Measurements from ENCODE around the gene PRR7.
A peak's percentile ranks its signal among the peaks of the same experiment; 100 is the strongest.

PRR7 gene

GRCh38 chr5:177456591-177456964, 10.0 kb downstream of the PRR7 start:
- Histone ChIP-seq H3K56ac (ENCODE audit: low read length) (no peak overlapping the region), H3K4me1 (ENCODE audit: control insufficient read depth, low read depth, low read length) (no peaks in the 10 kb centered on the region), H3K18ac (ENCODE audit: low read length) (no peak overlapping the region), H3K27ac (ENCODE audit: low read depth, low read length) (no peak overlapping the region), H4K8ac (ENCODE audit: low read depth, low read length) (no peak overlapping the region), H3K79me1 (ENCODE audit: low read length) (no peaks in the 10 kb centered on the region), H4K5ac (ENCODE audit: low read length) (no peak overlapping the region), H3K23ac (ENCODE audit: low read length) (no peak overlapping the region), H2AK5ac (ENCODE audit: low read length) (no peak overlapping the region), H3K36me3 (ENCODE audit: control insufficient read depth, insufficient read depth, low read length) (peaks cover 17% of the 10 kb centered on the region), H3K9ac (ENCODE audit: low read length) (no peak overlapping the region), H3K79me2 (ENCODE audit: control insufficient read depth, insufficient read depth, low read length) (no peaks in the 10 kb centered on the region), H3K4ac (ENCODE audit: low read depth, low read length) (no peak overlapping the region), H3K27me3 (ENCODE audit: insufficient read depth, low read length, poor library complexity) (no peaks in the 10 kb centered on the region), H2BK5ac (ENCODE audit: low read length) (no peak overlapping the region), H3K4me2 (ENCODE audit: low read length) (no peak overlapping the region), H2BK15ac (replicated peaks; ENCODE audit: low read depth) (no peak overlapping the region), H2BK120ac (ENCODE audit: low read depth, low read length) (no peak overlapping the region), H3K4me3 (ENCODE audit: low read length) (no peak overlapping the region)
- no peak for DNase-seq
- no CpG with 5 or more reads among the region's 12 CpGs for WGBS (ENCODE audit: extremely low coverage, insufficient coverage, low lambda C conversion rate)

GRCh38 chr5:177456976-177457851, 10.6 kb downstream of the PRR7 start:
- no peak overlapping the region for H4K5ac ChIP-seq (ENCODE audit: low read length)
- H4K8ac ChIP-seq (ENCODE audit: low read depth, low read length), result no peak overlapping the region
- no CpG with 5 or more reads among the region's 24 CpGs for WGBS (ENCODE audit: extremely low coverage, insufficient coverage, low lambda C conversion rate)
- no peak overlapping the region for H3K23ac ChIP-seq (ENCODE audit: low read length)
- no peak overlapping the region for H3K4ac ChIP-seq (ENCODE audit: low read depth, low read length)
- peak; percentile 100 for DNase-seq
- H3K27ac ChIP-seq (ENCODE audit: low read depth, low read length), result no peak overlapping the region
- H3K4me1 ChIP-seq (ENCODE audit: control insufficient read depth, low read depth, low read length), result no peaks in the 10 kb centered on the region
- H3K79me2 ChIP-seq (ENCODE audit: control insufficient read depth, insufficient read depth, low read length), result no peaks in the 10 kb centered on the region
- H3K79me1 ChIP-seq (ENCODE audit: low read length), result no peaks in the 10 kb centered on the region
- H2BK5ac ChIP-seq (ENCODE audit: low read length), result no peak overlapping the region
- H3K4me3 ChIP-seq (ENCODE audit: low read length), result no peak overlapping the region
- no peak overlapping the region for H3K56ac ChIP-seq (ENCODE audit: low read length)
- H3K27me3 ChIP-seq (ENCODE audit: insufficient read depth, low read length, poor library complexity), result no peaks in the 10 kb centered on the region
- H2AK5ac ChIP-seq (ENCODE audit: low read length), result no peak overlapping the region
- H3K9ac ChIP-seq (ENCODE audit: low read length), result no peak overlapping the region
- no peak overlapping the region for H2BK120ac ChIP-seq (ENCODE audit: low read depth, low read length)
- no peak overlapping the region for H2BK15ac ChIP-seq (replicated peaks; ENCODE audit: low read depth)
- H3K36me3 ChIP-seq (ENCODE audit: control insufficient read depth, insufficient read depth, low read length), result peaks cover 18% of the 10 kb centered on the region
- H3K4me2 ChIP-seq (ENCODE audit: low read length), result no peak overlapping the region
- H3K18ac ChIP-seq (ENCODE audit: low read length), result no peak overlapping the region

- Histone ChIP-seq H2BK5ac (ENCODE audit: low read length) (no peak overlapping the region), H3K23ac (ENCODE audit: low read length) (no peak overlapping the region), H3K4me3 (ENCODE audit: low read length) (no peak overlapping the region), H2BK120ac (ENCODE audit: low read depth, low read length) (no peak overlapping the region), H3K56ac (ENCODE audit: low read length) (no peak overlapping the region), H3K18ac (ENCODE audit: low read length) (no peak overlapping the region), H3K79me2 (ENCODE audit: control insufficient read depth, insufficient read depth, low read length) (no peaks in the 10 kb centered on the region), H4K5ac (ENCODE audit: low read length) (no peak overlapping the region), H3K79me1 (ENCODE audit: low read length) (no peaks in the 10 kb centered on the region), H3K9ac (ENCODE audit: low read length) (no peak overlapping the region), H3K36me3 (ENCODE audit: control insufficient read depth, insufficient read depth, low read length) (peaks cover 19% of the 10 kb centered on the region), H3K27me3 (ENCODE audit: insufficient read depth, low read length, poor library complexity) (no peaks in the 10 kb centered on the region), H4K8ac (ENCODE audit: low read depth, low read length) (no peak overlapping the region), H3K4me1 (ENCODE audit: control insufficient read depth, low read depth, low read length) (no peaks in the 10 kb centered on the region), H2AK5ac (ENCODE audit: low read length) (no peak overlapping the region), H3K27ac (ENCODE audit: low read depth, low read length) (no peak overlapping the region), H3K4ac (ENCODE audit: low read depth, low read length) (no peak overlapping the region), H3K4me2 (ENCODE audit: low read length) (no peak overlapping the region), H2BK15ac (replicated peaks; ENCODE audit: low read depth) (no peak overlapping the region)
- no CpG with 5 or more reads among the region's 20 CpGs for WGBS (ENCODE audit: extremely low coverage, insufficient coverage, low lambda C conversion rate)
- DNase-seq, result no peak
Observed at GRCh38 chr5:177457852-177458681, 11.5 kb downstream of the PRR7 start.

GRCh38 chr5:177458912-177459350, 12.3 kb downstream of the PRR7 start:
- Histone ChIP-seq H3K23ac (ENCODE audit: low read length) (no peak overlapping the region), H3K4me3 (ENCODE audit: low read length) (no peak overlapping the region), H4K5ac (ENCODE audit: low read length) (no peak overlapping the region), H4K8ac (ENCODE audit: low read depth, low read length) (no peak overlapping the region), H3K4me2 (ENCODE audit: low read length) (no peak overlapping the region), H2BK5ac (ENCODE audit: low read length) (no peak overlapping the region), H3K79me2 (ENCODE audit: control insufficient read depth, insufficient read depth, low read length) (no peaks in the 10 kb centered on the region), H3K27ac (ENCODE audit: low read depth, low read length) (no peak overlapping the region), H3K4me1 (ENCODE audit: control insufficient read depth, low read depth, low read length) (no peaks in the 10 kb centered on the region), H2AK5ac (ENCODE audit: low read length) (no peak overlapping the region), H3K18ac (ENCODE audit: low read length) (no peak overlapping the region), H3K9ac (ENCODE audit: low read length) (no peak overlapping the region), H3K36me3 (ENCODE audit: control insufficient read depth, insufficient read depth, low read length) (peaks cover 19% of the 10 kb centered on the region), H3K27me3 (ENCODE audit: insufficient read depth, low read length, poor library complexity) (no peaks in the 10 kb centered on the region), H3K56ac (ENCODE audit: low read length) (no peak overlapping the region), H3K79me1 (ENCODE audit: low read length) (peaks cover 2% of the 10 kb centered on the region), H2BK15ac (replicated peaks; ENCODE audit: low read depth) (no peak overlapping the region), H3K4ac (ENCODE audit: low read depth, low read length) (no peak overlapping the region), H2BK120ac (ENCODE audit: low read depth, low read length) (no peak overlapping the region)
- no CpG with 5 or more reads among the region's 14 CpGs for WGBS (ENCODE audit: extremely low coverage, insufficient coverage, low lambda C conversion rate)
- DNase-seq, result peak; percentile 77

GRCh38 chr5:177459357-177459756, 12.7 kb downstream of the PRR7 start:
- H2AK5ac ChIP-seq (ENCODE audit: low read length), result no peak overlapping the region
- no peak overlapping the region for H3K9ac ChIP-seq (ENCODE audit: low read length)
- H3K4me3 ChIP-seq (ENCODE audit: low read length), result no peak overlapping the region
- peaks cover 2% of the 10 kb centered on the region for H3K79me1 ChIP-seq (ENCODE audit: low read length)
- no peak overlapping the region for H4K8ac ChIP-seq (ENCODE audit: low read depth, low read length)
- no peak overlapping the region for H3K27ac ChIP-seq (ENCODE audit: low read depth, low read length)
- no peak overlapping the region for H3K23ac ChIP-seq (ENCODE audit: low read length)
- no peaks in the 10 kb centered on the region for H3K4me1 ChIP-seq (ENCODE audit: control insufficient read depth, low read depth, low read length)
- DNase-seq, result no peak
- peaks cover 19% of the 10 kb centered on the region for H3K36me3 ChIP-seq (ENCODE audit: control insufficient read depth, insufficient read depth, low read length)
- no peak overlapping the region for H3K4ac ChIP-seq (ENCODE audit: low read depth, low read length)
- no CpG with 5 or more reads among the region's 11 CpGs for WGBS (ENCODE audit: extremely low coverage, insufficient coverage, low lambda C conversion rate)
- no peaks in the 10 kb centered on the region for H3K27me3 ChIP-seq (ENCODE audit: insufficient read depth, low read length, poor library complexity)
- no peak overlapping the region for H2BK5ac ChIP-seq (ENCODE audit: low read length)
- no peak overlapping the region for H2BK15ac ChIP-seq (replicated peaks; ENCODE audit: low read depth)
- H3K56ac ChIP-seq (ENCODE audit: low read length), result no peak overlapping the region
- no peaks in the 10 kb centered on the region for H3K79me2 ChIP-seq (ENCODE audit: control insufficient read depth, insufficient read depth, low read length)
- no peak overlapping the region for H3K4me2 ChIP-seq (ENCODE audit: low read length)
- H3K18ac ChIP-seq (ENCODE audit: low read length), result no peak overlapping the region
- no peak overlapping the region for H4K5ac ChIP-seq (ENCODE audit: low read length)
- no peak overlapping the region for H2BK120ac ChIP-seq (ENCODE audit: low read depth, low read length)
